GM10266 (cell line): ENCODE data around the gene CCDC74A.

ENCODE experiments used
- DNase-seq: peaks from one replicate; pipeline ENCODE4 v3.0.0; 2012; ENCODE audit errors: extremely low spot score
- TF ChIP-seq, protein P1 (sequence below): IDR thresholded peaks from 2 replicates; pipeline ENCODE4 v1.5.1; 2012; ENCODE audit warnings: mild to moderate bottlenecking, low read depth; ENCODE audit not compliant: control insufficient read depth, insufficient read depth; ENCODE audit errors: missing control alignments

Gene CCDC74A

DNA sequence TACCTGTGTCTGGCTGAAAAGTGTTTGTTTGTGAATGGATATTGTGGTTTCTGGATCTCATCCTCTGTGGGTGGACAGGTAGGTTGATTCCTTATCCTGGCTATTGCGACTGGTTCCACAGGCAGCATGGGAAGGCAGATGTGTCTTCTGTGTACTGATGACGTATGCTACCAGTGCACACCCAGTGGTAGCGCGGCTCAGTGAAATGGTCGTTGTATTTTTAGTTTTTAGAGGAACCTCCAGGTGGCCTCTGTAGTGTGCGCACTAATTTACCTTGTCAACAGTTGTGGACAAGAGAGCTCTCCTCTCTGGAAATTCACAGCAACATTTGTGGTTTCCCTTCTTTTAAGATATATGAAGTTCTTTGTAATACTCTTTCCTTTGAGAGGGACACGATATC, 52.5 kb downstream of the CCDC74A start:
- TF ChIP-seq, protein P1, sequence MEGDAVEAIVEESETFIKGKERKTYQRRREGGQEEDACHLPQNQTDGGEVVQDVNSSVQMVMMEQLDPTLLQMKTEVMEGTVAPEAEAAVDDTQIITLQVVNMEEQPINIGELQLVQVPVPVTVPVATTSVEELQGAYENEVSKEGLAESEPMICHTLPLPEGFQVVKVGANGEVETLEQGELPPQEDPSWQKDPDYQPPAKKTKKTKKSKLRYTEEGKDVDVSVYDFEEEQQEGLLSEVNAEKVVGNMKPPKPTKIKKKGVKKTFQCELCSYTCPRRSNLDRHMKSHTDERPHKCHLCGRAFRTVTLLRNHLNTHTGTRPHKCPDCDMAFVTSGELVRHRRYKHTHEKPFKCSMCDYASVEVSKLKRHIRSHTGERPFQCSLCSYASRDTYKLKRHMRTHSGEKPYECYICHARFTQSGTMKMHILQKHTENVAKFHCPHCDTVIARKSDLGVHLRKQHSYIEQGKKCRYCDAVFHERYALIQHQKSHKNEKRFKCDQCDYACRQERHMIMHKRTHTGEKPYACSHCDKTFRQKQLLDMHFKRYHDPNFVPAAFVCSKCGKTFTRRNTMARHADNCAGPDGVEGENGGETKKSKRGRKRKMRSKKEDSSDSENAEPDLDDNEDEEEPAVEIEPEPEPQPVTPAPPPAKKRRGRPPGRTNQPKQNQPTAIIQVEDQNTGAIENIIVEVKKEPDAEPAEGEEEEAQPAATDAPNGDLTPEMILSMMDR, result no peak
- DNase-seq, result no peak
